ENCODE data around the gene KRTAP5-9. TPM values are rescaled to one million over a fixed set of nuclear protein-coding genes. Genes with fewer than 3 reads are reported as not detected.
"Not testable (repeated sequence)": the region's sequence is repeated elsewhere in the genome, so short reads cannot be mapped to it uniquely, and the experiment has no call there.

KRTAP5-9 gene
- total and polyA plus RNA-seq, 2 experiments from 2014 or later: 0.24 TPM; not detected in 1

DNA sequence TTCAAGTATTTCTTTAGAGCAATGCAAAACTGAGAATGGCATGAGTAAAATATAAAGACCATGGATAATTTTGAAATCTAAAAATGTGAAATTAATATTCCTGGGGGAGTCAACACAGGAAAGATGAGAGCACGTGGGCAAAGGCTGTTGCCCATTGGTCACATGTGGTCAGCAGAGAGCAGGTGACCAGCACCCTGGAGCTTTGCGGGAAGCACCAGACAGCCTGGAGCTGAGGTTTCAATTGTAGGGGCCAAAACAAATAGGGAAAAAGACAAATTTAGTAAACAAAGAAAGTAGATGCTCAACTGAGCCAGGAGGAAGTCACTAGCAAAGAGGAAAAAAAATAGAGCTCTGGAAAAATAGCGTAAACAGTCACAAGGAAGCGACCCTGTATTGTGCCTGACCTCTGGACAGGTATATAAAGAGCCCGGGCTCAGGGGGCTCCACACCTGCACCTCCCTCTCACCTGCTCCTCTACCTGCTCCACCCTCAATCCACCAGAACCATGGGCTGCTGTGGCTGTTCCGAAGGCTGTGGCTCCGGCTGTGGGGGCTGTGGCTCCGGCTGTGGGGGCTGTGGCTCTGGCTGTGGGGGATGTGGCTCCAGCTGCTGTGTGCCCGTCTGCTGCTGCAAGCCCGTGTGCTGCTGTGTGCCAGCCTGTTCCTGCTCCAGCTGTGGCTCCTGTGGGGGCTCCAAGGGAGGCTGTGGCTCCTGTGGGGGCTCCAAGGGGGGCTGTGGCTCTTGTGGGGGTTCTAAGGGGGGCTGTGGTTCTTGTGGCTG, 21.2 kb upstream of the KRTAP5-9 start, which contains the start of gene KRTAP5-7:
Gene KRTAP5-7 (plus strand): TSS at position 472 of the 780 bp plus-strand sequence. CDS start 34 bp downstream, at position 506.
- not testable (repeated sequence) for H3K27ac Mint-ChIP-seq; H3K4me3 ChIP-seq; H2AFZ ChIP-seq; H3K36me3 ChIP-seq (ENCODE audit: insufficient read depth); H3K27me3 Mint-ChIP-seq (ENCODE audit: insufficient read depth, low read depth, poor library complexity); H3K27ac ChIP-seq (ENCODE audit: low read depth); H3K9me3 Mint-ChIP-seq; H3K4me1 ChIP-seq (ENCODE audit: insufficient read depth); H3F3A ChIP-seq (replicated peaks; ENCODE audit: low read depth); H3K4me1 Mint-ChIP-seq; H3K36me3 Mint-ChIP-seq (ENCODE audit: low read depth); H4K20me1 ChIP-seq (replicated peaks; ENCODE audit: insufficient read depth); H3K79me2 ChIP-seq (replicated peaks; ENCODE audit: insufficient read depth); ATAC-seq; H3K4me3 Mint-ChIP-seq; H3K4me2 ChIP-seq; H3K9me2 ChIP-seq (ENCODE audit: insufficient read depth); H3K27me3 ChIP-seq (ENCODE audit: insufficient read depth); DNase-seq (ENCODE audit: low spot score)

DNA sequence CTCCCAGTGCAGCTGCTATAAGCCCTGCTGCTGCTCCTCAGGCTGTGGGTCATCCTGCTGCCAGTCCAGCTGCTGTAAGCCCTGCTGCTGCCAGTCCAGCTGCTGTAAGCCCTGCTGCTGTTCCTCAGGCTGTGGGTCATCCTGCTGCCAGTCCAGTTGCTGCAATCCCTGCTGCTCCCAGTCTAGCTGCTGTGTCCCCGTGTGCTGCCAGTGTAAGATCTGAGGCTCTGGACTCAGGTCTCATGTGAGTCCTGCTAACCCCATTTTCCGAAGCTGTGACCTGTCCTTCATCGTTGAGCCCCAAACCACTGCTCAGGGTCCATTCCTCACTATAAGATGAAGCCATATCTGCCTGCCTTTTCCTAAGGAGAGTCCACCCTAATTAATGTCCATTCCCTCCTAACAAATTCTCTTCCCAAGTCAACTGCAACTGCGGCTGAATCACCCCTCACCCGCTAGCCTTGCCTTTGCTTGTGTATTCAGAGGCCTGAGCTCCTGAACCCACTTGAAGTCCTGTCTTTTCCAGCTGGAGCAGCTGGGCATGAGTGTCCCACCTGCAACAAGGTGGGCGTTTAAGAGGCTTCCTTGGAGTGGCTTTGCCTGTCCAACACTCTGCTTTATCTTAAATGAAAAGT, 20.5 kb upstream of the KRTAP5-9 start:
- no peaks in the 10 kb centered on the region for H3K79me2 ChIP-seq (replicated peaks; ENCODE audit: insufficient read depth)
- no peak for ATAC-seq

More for the DNA sequence above, 20.5 kb upstream of the KRTAP5-9 start:
- Histone ChIP-seq H3F3A (replicated peaks; ENCODE audit: low read depth) (no peaks in the 10 kb centered on the region), H3K9me2 (ENCODE audit: insufficient read depth) (0 out of 2 replicates have a peak, but pooled peaks cover 6% of the 10 kb centered on the region), H3K4me2 (no peak overlapping the region), H4K20me1 (replicated peaks; ENCODE audit: insufficient read depth) (no peaks in the 10 kb centered on the region), H3K27me3 (ENCODE audit: insufficient read depth) (no peaks in the 10 kb centered on the region), H2AFZ (no peak overlapping the region), H3K4me3 (no peak overlapping the region), H3K36me3 (ENCODE audit: insufficient read depth) (no peaks in the 10 kb centered on the region), H3K27ac (ENCODE audit: low read depth) (no peak overlapping the region), H3K4me1 (ENCODE audit: insufficient read depth) (no peaks in the 10 kb centered on the region)
- Mint-ChIP-seq H3K36me3 (ENCODE audit: low read depth) (no peaks in the 10 kb centered on the region), H3K4me3 (no peak overlapping the region), H3K27ac (no peak overlapping the region), H3K9me3 (no peaks in the 10 kb centered on the region; the same call in 2 of the 3 replicates), H3K27me3 (ENCODE audit: insufficient read depth, low read depth, poor library complexity) (peaks cover 2% of the 10 kb centered on the region), H3K4me1 (peaks cover 2% of the 10 kb centered on the region; the same call in 1 of the 3 replicates)
- TF ChIP-seq, protein P1, sequence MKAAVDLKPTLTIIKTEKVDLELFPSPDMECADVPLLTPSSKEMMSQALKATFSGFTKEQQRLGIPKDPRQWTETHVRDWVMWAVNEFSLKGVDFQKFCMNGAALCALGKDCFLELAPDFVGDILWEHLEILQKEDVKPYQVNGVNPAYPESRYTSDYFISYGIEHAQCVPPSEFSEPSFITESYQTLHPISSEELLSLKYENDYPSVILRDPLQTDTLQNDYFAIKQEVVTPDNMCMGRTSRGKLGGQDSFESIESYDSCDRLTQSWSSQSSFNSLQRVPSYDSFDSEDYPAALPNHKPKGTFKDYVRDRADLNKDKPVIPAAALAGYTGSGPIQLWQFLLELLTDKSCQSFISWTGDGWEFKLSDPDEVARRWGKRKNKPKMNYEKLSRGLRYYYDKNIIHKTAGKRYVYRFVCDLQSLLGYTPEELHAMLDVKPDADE (IDR thresholded peaks at IDR 0.05): no peak
- TF ChIP-seq, protein P2, sequence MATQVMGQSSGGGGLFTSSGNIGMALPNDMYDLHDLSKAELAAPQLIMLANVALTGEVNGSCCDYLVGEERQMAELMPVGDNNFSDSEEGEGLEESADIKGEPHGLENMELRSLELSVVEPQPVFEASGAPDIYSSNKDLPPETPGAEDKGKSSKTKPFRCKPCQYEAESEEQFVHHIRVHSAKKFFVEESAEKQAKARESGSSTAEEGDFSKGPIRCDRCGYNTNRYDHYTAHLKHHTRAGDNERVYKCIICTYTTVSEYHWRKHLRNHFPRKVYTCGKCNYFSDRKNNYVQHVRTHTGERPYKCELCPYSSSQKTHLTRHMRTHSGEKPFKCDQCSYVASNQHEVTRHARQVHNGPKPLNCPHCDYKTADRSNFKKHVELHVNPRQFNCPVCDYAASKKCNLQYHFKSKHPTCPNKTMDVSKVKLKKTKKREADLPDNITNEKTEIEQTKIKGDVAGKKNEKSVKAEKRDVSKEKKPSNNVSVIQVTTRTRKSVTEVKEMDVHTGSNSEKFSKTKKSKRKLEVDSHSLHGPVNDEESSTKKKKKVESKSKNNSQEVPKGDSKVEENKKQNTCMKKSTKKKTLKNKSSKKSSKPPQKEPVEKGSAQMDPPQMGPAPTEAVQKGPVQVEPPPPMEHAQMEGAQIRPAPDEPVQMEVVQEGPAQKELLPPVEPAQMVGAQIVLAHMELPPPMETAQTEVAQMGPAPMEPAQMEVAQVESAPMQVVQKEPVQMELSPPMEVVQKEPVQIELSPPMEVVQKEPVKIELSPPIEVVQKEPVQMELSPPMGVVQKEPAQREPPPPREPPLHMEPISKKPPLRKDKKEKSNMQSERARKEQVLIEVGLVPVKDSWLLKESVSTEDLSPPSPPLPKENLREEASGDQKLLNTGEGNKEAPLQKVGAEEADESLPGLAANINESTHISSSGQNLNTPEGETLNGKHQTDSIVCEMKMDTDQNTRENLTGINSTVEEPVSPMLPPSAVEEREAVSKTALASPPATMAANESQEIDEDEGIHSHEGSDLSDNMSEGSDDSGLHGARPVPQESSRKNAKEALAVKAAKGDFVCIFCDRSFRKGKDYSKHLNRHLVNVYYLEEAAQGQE (IDR thresholded peaks at IDR 0.05; ENCODE audit: unreplicated experiment): no peak
- TF ChIP-seq POLR2AphosphoS5 (IDR thresholded peaks at IDR 0.05; ENCODE audit: low read depth): no peak
- no peak for TF ChIP-seq CREB1 (CRISPR knock-in tag; IDR thresholded peaks at IDR 0.05; ENCODE audit: low read depth)
- TF ChIP-seq EZH2 (IDR thresholded peaks at IDR 0.05; ENCODE audit: low read depth, unreplicated experiment): no peak
- no peak for TF ChIP-seq JUNB (IDR thresholded peaks at IDR 0.05; ENCODE audit: unreplicated experiment)
- no peak for TF ChIP-seq NANOG (IDR thresholded peaks at IDR 0.05; ENCODE audit: borderline replicate concordance)
- DNase-seq (ENCODE audit: low spot score): no peak
